HG03025 (cell line): Measurements from ENCODE around the gene LRP6.
"Not testable (repeated sequence)": the region's sequence is repeated elsewhere in the genome, so short reads cannot be mapped to it uniquely, and the experiment has no call there.

ENCODE experiments used
- ATAC-seq: cut with Tn5 transposase; IDR thresholded peaks from one replicate; pipeline ENCODE4 v1.9.1; 2021; ENCODE audit warnings: mild to moderate bottlenecking, moderate library complexity; ENCODE audit not compliant: unreplicated experiment, low FRiP score

The LRP6 gene

GRCh38 chr12:12133259-12133658, 133.6 kb downstream of the LRP6 start:
- ATAC-seq, result no peak

GRCh38 chr12:12128670-12129069, 138.2 kb downstream of the LRP6 start:
- ATAC-seq, result no peak

- no peak for ATAC-seq
Measured at GRCh38 chr12:12127304-12127703, 139.5 kb downstream of the LRP6 start.

GRCh38 chr12:12126551-12126950, 140.3 kb downstream of the LRP6 start:
- ATAC-seq, result no peak

GRCh38 chr12:12123036-12123604, 143.7 kb downstream of the LRP6 start:
- ATAC-seq, result no peak

- no peak for ATAC-seq
Measured at GRCh38 chr12:12121061-12121460, 145.8 kb downstream of the LRP6 start.

GRCh38 chr12:12116677-12117076, 150.2 kb downstream of the LRP6 start:
- no peak for ATAC-seq

GRCh38 chr12:12115514-12115913, 151.3 kb downstream of the LRP6 start:
- no peak for ATAC-seq

GRCh38 chr12:12110923-12111555, 155.8 kb downstream of the LRP6 start:
- not testable (repeated sequence) for ATAC-seq

GRCh38 chr12:12108441-12109058, 158.3 kb downstream of the LRP6 start:
- no peak for ATAC-seq

GRCh38 chr12:12107678-12108077, 159.2 kb downstream of the LRP6 start:
- no peak for ATAC-seq

GRCh38 chr12:12099102-12099501, 167.7 kb downstream of the LRP6 start:
- ATAC-seq, result no peak

- no peak for ATAC-seq
Measured at GRCh38 chr12:12098691-12099015, 168.2 kb downstream of the LRP6 start.

- no peak for ATAC-seq
Measured at GRCh38 chr12:12097891-12098690, 168.8 kb downstream of the LRP6 start.

GRCh38 chr12:12095021-12095420, 171.8 kb downstream of the LRP6 start:
- no peak for ATAC-seq

GRCh38 chr12:12094481-12094880, 172.4 kb downstream of the LRP6 start:
- no peak for ATAC-seq

- no peak for ATAC-seq
Measured at GRCh38 chr12:12091977-12092663, 174.7 kb downstream of the LRP6 start.

GRCh38 chr12:12091071-12091470, 175.8 kb downstream of the LRP6 start:
- ATAC-seq, result no peak

- no peak for ATAC-seq
Measured at GRCh38 chr12:12088761-12089160, 178.1 kb downstream of the LRP6 start.

GRCh38 chr12:12088147-12088546, 178.7 kb downstream of the LRP6 start:
- ATAC-seq, result no peak

GRCh38 chr12:12087693-12088034, 179.2 kb downstream of the LRP6 start:
- ATAC-seq, result no peak
